ENCODE data around the gene WWOX. TPM values are rescaled to one million over a fixed set of nuclear protein-coding genes. Genes with fewer than 3 reads are reported as not detected.

WWOX gene
- total RNA-seq, 3 donors from 2014 or later (not counting 1 experiment from before 2014, with no cell fraction given): 21.0 to 29.8 (median 27.0) TPM

- ATAC-seq: no peak
- TF ChIP-seq CTCF (IDR thresholded peaks at IDR 0.05): no peak
- no peak overlapping the region for H3K4me3 ChIP-seq (ENCODE audit: low read length)
- H3K9me3 ChIP-seq (ENCODE audit: control insufficient read depth, insufficient read depth, low read length): no peaks in the 10 kb centered on the region
- Mint-ChIP-seq H3K36me3 (no peaks in the 10 kb centered on the region), H3K4me3 (no peak overlapping the region), H3K9me3 (no peaks in the 10 kb centered on the region), H3K4me1 (peaks cover 0 to 7% of the 10 kb centered on the region in 2 donors), H3K27me3 (ENCODE audit: low read depth in 2 of 2) (no peaks in the 10 kb centered on the region), H3K27ac (no peak overlapping the region)
- intact Hi-C loops (cut with micrococcal nuclease): no loop called here
- no peaks in the 10 kb centered on the region for H3K4me1 ChIP-seq (ENCODE audit: control insufficient read depth, insufficient read depth, low read length)
- H3K36me3 ChIP-seq (ENCODE audit: control insufficient read depth, insufficient read depth, low read length): no peaks in the 10 kb centered on the region
- WGBS (ENCODE audit: insufficient coverage): 94% methylated on average over 18 of the region's 18 CpGs
- H3K27ac ChIP-seq (ENCODE audit: low read length): no peak overlapping the region
- no peak for DNase-seq
- no peaks in the 10 kb centered on the region for H3K27me3 ChIP-seq (ENCODE audit: control insufficient read depth, insufficient read depth, low read length)
Measured at GRCh38 chr16:79124016-79124756, 1024.7 kb downstream of the WWOX start.

- H3K27ac ChIP-seq (ENCODE audit: low read length): no peak overlapping the region
- H3K4me1 Mint-ChIP-seq: peaks cover 0 to 7% of the 10 kb centered on the region in 2 donors
- TF ChIP-seq CTCF (IDR thresholded peaks at IDR 0.05): no peak
- no peaks in the 10 kb centered on the region for H3K4me1 ChIP-seq (ENCODE audit: control insufficient read depth, insufficient read depth, low read length)
- H3K27me3 ChIP-seq (ENCODE audit: control insufficient read depth, insufficient read depth, low read length): no peaks in the 10 kb centered on the region
- no peak overlapping the region for H3K4me3 Mint-ChIP-seq
- intact Hi-C loops (cut with micrococcal nuclease): no loop called here
- no peaks in the 10 kb centered on the region for H3K27me3 Mint-ChIP-seq (ENCODE audit: low read depth in 2 of 2)
- no peak overlapping the region for H3K4me3 ChIP-seq (ENCODE audit: low read length)
- no peak for DNase-seq
- no peak for ATAC-seq
- 100% methylated on average over 1 of the region's 1 CpG for WGBS (ENCODE audit: insufficient coverage)
- no peak overlapping the region for H3K27ac Mint-ChIP-seq
- no peaks in the 10 kb centered on the region for H3K9me3 ChIP-seq (ENCODE audit: control insufficient read depth, insufficient read depth, low read length)
- no peaks in the 10 kb centered on the region for H3K36me3 Mint-ChIP-seq
- no peaks in the 10 kb centered on the region for H3K36me3 ChIP-seq (ENCODE audit: control insufficient read depth, insufficient read depth, low read length)
- no peaks in the 10 kb centered on the region for H3K9me3 Mint-ChIP-seq
Measured at GRCh38 chr16:79127766-79128165, 1028.3 kb downstream of the WWOX start.

- Histone ChIP-seq H3K4me1 (ENCODE audit: control insufficient read depth, insufficient read depth, low read length) (no peaks in the 10 kb centered on the region), H3K27ac (ENCODE audit: low read length) (no peak overlapping the region), H3K9me3 (ENCODE audit: control insufficient read depth, insufficient read depth, low read length) (no peaks in the 10 kb centered on the region), H3K36me3 (ENCODE audit: control insufficient read depth, insufficient read depth, low read length) (no peaks in the 10 kb centered on the region), H3K4me3 (ENCODE audit: low read length) (no peak overlapping the region), H3K27me3 (ENCODE audit: control insufficient read depth, insufficient read depth, low read length) (no peaks in the 10 kb centered on the region)
- no peak for DNase-seq
- Mint-ChIP-seq H3K36me3 (no peaks in the 10 kb centered on the region), H3K4me3 (no peak overlapping the region), H3K27ac (no peak overlapping the region), H3K9me3 (no peaks in the 10 kb centered on the region), H3K4me1 (peaks cover 7 to 8% of the 10 kb centered on the region in 2 donors), H3K27me3 (ENCODE audit: low read depth in 2 of 2) (no peaks in the 10 kb centered on the region)
- 95% methylated on average over 5 of the region's 5 CpGs for WGBS (ENCODE audit: insufficient coverage)
- intact Hi-C loops (cut with micrococcal nuclease): no loop called here
- TF ChIP-seq CTCF (IDR thresholded peaks at IDR 0.05): no peak
- ATAC-seq: no peak
Measured at GRCh38 chr16:79128706-79129105, 1029.3 kb downstream of the WWOX start.

- Mint-ChIP-seq H3K36me3 (no peaks in the 10 kb centered on the region), H3K27ac (no peak overlapping the region), H3K9me3 (no peaks in the 10 kb centered on the region), H3K4me3 (no peak overlapping the region), H3K4me1 (peaks cover 8 to 12% of the 10 kb centered on the region in 2 donors), H3K27me3 (ENCODE audit: low read depth in 2 of 2) (no peaks in the 10 kb centered on the region)
- TF ChIP-seq CTCF (IDR thresholded peaks at IDR 0.05): no peak
- Histone ChIP-seq H3K4me3 (ENCODE audit: low read length) (no peak overlapping the region), H3K9me3 (ENCODE audit: control insufficient read depth, insufficient read depth, low read length) (no peaks in the 10 kb centered on the region), H3K27me3 (ENCODE audit: control insufficient read depth, insufficient read depth, low read length) (no peaks in the 10 kb centered on the region), H3K27ac (ENCODE audit: low read length) (no peak overlapping the region), H3K36me3 (ENCODE audit: control insufficient read depth, insufficient read depth, low read length) (no peaks in the 10 kb centered on the region), H3K4me1 (ENCODE audit: control insufficient read depth, insufficient read depth, low read length) (no peaks in the 10 kb centered on the region)
- ATAC-seq (no peak), DNase-seq (no peak)
- intact Hi-C loops (cut with micrococcal nuclease): no loop called here
- 97% methylated on average over 7 of the region's 7 CpGs for WGBS (ENCODE audit: insufficient coverage)
Measured at GRCh38 chr16:79130616-79131015, 1031.2 kb downstream of the WWOX start.

All from natural killer cell (primary cell).